HG02973 (cell line): Measurements from ENCODE around the gene TRAPPC3.

ENCODE experiments used
- ATAC-seq: cut with Tn5 transposase; IDR thresholded peaks from one replicate; pipeline ENCODE4 v1.9.1; 2021; ENCODE audit warnings: moderate library complexity; ENCODE audit not compliant: unreplicated experiment

The TRAPPC3 gene

DNA sequence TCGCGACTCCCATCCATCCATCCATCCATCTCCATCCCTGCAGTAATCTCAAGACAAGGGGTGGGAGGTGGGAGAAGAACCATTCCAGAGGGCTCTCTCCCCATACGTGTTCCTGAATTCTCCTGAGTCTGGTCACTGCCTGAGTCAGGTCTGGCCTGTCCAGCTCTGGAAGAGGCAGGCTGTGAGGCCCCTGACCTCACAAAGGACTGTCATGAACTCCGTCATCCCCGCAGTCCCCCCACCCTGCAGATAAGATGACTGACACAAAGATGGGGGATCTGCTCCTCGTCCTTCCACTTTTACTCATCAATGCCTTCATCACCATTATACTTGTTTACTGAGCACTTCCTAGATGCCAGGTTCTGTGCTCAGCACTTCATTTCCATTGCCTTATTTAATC lies 5.0 kb upstream of the TRAPPC3 start:
- no peak for ATAC-seq

DNA sequence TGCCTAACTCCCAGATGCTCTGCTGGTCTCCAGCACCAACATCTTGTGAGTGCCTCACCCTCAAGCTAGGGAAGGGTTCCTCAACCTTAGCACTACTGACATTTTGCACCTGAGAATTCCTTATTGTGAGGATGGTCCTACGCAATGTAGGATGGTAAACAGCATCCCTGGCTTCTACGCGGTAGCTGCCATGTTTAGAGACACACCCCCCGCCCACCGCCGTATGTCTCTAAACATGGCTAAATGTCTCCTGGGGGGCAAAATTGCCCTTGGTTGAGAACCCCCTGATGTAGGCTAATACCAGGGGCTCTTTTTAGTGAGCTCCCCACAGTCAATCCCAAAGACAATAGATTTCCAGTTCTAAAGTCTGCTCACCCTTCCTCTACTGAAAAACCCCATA lies 4.2 kb upstream of the TRAPPC3 start:
- ATAC-seq, result no peak

DNA sequence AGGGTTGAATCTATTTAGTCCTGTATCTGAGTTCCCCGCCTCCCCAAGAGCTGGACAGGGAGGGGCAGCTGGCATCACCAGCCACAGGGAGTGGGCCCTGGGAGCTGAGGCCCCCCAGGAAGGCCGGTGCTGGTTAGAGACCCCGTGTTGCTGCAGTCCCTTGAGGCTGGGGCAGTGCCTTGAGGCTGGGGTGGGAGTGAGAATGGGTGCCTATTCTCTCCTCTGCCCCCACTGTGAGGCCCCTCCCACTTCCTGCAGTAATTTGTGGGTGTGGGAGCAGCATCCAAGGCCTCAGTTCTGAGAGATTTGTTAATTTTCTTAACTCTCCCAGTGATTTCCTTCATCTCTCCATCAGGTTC lies 2.5 kb upstream of the TRAPPC3 start:
- no peak for ATAC-seq

DNA sequence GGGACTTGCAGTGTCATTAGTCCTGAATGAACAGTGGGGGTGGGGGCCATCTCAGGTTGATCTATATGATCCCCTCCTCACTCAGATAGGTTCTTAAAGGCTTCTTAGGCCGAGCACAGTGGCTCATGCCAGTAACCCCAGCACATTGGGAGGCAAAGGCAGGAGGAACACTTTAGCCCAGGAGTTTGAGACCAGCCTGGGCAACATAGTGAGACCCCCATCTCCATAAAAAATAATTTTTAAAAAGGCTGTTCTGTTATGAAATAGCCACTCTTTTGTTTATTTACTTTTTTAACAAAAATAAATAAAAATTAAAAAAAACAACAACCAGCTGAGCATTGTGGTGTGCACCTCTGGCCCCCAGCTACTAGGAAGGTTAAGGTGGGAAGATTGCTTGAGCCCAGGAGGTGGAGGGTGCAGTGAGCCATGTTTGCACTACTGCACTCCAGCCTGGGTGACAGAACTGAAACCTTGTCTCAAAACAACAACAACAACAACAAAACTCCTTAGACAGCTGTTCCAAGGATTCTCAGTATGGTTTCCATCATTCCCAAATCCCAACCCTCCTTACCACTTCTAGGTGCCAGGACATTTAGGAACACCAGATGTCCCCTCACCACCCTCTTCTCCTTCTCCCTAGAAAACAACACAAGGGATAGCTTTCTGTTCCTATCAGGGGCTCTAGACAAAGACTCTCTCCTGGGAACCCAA lies 2.0 kb upstream of the TRAPPC3 start:
- ATAC-seq, result no peak

DNA sequence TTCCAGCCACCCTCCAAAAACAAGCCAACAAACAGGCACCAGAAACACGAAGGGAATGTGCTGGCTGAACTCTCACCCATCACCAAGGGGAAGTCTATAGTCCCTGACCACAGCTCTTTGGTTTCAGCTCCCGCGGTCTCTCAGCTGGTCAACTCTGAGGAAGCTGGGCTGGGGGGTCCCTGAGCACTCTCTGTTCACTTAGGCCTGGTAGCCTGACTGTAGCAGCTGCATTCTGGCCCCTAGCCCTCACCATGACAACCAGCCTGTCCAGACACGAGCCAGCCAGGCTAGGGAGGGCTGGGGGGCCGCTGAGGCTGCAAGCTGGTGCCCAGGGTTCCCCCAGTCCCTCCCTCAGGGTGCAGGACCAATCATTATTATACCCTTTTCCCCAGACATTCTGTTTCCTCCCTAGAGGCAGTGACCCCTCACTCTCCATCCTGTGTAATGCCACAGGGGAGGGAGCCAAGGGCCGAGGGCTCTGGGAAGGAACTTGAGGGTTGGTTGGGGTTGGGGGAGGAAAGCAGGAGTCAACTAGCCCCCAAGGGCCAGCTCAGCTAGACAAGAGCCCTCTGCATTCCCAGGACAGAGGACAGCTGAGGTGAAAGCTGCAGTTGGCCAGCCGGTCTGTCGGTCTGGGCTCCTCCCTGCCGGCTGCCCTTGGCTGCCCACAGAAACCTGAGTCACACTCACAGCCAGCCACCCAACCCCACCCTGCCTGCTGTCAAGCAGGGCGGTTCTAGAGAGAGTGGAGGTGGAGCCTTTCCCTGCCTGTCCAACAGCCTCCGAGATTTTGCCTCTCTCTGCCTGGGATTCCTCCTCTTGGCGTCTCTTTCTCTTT lies 1.2 kb upstream of the TRAPPC3 start:
- peak; percentile 40 for ATAC-seq

DNA sequence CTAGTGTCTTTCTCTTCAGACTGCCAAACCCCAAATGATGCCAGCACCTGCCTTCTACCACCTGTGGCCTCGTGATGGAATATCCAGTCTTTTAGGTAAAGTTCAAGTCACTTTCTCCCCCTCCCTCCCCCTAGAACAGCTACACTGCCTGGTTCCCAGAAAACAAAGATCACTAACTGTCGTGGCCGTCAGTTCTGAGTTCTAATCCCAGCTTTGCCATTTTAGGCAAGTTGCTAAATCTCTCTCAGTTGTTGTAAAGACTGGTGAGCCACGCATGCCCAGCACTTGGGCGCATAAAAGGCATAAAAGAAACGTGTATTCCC lies 648 bp upstream of the TRAPPC3 start:
- no peak for ATAC-seq

DNA sequence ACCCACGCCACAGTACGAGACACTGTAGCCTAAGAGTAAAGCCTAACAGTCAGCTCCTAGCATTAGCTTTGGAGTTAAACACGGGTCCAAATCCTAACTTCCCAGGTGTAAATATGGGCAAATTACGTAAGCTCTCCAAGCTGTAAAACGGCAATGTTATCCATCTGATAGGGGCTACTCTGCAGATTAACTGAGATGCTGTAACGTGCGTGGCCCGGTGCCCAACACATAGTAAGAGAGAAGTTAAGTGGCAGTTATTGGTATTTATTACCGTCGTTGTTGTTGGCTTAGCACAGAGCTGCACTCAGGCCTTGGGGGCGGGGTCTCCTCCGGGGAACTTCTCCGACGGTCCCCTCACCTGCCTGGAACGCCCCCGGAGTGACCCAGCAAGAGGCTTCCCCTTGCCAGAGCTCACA lies 457 bp downstream of the TRAPPC3 start:
- ATAC-seq, result no peak

DNA sequence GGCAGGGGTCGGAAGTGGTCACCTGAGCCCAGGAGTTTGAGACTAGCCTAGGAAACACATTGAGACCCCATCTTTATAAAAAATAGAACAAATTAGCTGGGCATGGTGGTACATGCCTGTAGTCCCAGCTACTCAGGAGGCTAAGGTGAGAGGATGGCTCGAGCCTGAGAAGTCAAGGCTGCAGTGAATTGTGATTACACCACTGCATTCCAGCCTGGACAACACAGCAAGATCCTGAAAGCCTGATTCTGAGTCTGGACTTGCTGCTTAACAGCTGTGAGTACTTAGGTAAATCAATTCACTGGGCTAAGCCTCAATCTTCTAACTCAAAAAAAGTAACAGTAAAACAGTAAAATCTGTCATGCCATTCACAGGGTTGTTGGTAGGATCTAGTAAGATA lies 4.9 kb downstream of the TRAPPC3 start:
- ATAC-seq, result no peak

DNA sequence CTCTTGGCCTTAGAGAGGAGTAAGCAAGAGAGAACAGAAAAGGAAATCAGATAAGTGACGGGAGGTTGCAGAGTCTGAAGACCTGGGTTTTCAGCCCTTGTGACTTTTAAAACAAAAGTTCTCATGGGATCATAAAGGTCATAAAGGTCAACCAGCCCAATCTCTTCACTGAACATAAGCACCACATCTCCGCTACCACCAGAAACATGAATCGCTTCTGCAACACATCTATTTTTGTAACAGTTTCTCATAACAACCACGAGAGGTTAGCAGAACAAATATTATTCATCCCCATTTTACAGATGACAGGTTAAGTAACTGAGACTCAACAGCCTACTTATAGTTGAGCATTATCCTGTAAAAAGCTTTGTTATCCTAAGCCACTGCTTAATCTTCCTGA lies 5.9 kb downstream of the TRAPPC3 start:
- ATAC-seq, result no peak

DNA sequence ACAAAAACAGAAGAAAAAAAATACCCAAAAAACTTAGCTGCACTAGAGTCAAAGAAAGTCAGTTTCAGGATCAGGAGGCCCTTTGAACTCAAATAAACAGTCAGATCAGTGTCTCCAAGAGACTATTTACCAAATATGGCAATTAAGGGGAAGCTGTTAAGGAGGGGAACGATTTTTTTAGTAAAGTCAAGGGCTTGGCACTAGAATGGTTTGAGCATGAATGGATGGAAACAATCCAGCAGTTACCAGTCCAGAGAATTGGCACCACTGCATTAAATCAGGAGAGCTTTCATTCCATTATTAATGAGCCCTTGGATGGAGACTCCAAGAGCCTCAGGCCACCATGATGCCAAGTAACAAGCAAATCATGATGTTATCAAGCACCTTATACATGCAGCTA lies 7.2 kb downstream of the TRAPPC3 start:
- ATAC-seq, result no peak

DNA sequence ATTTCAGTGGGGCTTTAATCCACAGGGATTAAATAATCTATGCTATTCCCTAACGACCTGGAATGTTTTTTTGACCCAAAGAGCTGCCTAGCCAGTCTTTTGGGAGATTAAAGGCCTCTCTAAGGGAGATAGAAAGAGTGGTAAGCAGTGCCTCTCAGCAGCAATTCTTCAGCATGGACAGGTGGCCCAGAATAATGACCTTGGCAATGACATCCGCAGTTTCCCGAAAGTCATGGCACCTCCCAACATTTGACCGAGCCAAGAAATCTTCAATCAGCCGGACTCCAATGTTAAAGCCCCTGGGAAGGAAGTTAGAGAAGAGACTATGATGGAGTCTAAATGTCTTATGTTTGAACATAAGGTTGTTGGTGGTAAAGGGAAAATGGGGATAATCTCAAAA lies 9.8 kb downstream of the TRAPPC3 start:
- ATAC-seq, result no peak

DNA sequence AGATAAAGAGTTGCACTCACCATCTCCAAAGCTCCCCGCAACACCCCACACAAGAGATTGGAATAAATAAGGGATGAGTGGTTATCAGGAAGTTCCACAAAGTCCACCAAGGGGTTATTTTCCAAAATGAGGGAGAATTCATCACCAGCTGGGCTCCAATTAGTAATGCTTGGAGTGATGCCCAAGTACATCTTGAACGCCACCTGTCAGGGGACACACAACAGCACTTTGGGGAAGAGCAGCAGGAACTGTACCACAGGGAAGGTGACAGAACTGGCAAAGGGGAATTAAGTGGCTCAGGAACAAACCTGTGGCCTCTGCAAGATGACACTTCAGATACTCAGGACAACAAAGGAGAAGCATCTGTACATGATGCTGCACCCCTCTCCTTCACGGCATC lies 11.5 kb downstream of the TRAPPC3 start:
- ATAC-seq, result no peak

DNA sequence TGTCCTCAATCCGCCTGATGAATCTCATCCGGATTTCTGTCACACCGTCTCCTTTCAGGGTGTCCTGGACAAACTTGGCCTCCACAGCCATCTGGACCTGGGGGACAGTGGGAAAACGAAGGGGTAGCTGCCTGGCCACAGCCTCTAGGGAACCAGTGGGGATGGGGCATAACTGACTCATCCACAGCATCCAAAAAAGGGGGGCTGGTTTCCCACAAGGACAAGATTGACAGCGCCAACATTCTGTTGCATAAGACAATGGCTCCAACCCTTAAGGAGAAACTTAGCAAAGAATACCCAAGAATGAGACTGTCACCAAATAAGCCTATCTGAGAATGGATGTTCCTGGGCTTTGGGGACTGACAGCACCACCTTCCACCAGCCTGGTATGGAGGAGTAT lies 12.1 kb downstream of the TRAPPC3 start:
- ATAC-seq, result no peak

DNA sequence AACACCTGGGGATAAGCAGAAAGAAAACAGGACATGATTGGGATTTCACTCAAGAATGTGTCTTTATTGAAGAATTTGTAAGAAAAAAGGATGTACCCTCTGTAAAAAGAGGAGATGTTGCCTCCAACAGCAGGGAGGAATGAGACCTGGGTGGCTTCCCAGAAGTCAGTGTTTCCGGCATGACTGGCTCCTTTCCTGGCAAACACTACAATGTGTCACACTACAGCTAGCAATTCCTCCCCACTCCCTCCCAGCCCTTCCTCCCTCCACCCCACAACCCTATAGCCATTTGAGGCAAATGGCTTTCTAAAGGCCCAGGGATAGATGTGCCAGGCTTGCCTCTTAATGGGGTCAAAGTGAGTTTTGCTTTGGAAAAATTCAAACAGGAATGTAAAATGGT lies 12.8 kb downstream of the TRAPPC3 start:
- ATAC-seq, result no peak

DNA sequence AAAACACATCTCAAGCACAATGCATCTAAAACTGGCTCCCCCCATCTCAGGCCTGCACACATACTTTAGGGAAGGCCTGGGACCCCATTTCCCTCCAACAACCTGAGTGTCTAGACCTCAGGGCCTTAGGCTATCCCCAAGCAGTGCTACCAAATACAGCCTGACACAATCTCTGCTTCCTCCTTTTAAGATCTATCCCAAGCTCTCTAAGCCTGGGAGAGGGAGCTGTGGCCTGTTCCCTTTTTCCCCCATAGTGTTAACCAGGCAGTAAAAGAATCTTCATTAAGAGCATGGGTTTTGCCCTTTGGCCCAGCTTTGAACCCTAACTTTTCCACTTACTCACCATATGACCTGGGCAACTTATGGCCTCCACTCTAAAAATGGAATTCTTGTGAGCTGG lies 13.5 kb downstream of the TRAPPC3 start:
- ATAC-seq, result no peak

DNA sequence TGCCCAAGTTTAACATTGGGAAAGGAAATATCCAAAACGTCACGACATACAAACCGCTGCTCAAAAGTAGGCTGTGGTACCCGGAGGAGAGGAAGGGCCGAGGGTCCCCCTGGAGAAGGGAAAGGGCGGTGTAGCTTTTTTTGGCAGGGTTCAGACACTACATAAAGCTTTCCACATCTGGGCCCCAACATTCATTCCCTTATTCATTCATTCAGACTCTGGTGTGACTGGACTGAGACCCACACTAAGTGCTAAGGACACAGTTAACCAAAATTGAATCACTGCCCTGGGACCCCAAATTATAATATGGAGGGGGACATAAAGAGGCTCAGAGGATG lies 14.0 kb downstream of the TRAPPC3 start:
- ATAC-seq, result no peak

DNA sequence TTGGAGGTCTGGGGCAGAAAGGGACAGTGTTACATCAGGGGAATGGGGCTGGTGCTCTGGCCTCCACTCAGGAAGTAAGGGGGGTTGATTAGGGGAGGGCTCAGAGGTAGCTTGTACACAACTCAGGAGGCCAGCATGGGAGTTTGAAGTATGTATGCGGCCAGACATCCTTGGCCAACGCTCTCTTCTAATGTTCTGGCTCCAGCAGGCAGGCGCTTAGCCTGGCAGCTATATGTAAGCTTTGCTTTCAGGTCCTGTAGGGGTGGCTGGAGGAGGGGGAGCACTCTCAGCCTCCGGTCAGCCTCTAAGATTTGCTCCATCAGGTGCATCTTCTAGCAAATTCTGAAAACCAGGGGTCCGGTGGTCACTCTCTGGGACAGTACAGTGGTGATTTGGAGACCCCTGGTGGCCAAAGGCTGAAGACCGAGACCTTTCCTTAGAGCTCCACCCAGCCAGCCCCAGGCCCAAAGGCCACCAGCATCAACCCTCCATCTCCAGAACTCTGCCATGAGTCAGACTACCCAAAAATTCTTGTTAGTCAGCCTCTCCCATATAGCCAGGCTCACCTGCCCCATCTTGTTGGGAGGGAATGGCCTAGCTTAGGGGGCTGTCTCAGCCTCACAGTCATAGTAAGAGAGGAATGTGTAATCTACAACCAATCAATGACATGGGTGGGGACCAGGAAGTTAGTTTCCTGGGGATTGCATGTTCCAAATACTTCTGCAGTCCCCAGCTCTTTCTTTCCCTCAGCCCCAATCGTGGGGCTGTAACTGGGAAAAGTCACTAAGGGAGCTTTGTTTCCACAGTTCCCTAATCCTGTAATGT lies 14.6 kb downstream of the TRAPPC3 start:
- ATAC-seq, result no peak

DNA sequence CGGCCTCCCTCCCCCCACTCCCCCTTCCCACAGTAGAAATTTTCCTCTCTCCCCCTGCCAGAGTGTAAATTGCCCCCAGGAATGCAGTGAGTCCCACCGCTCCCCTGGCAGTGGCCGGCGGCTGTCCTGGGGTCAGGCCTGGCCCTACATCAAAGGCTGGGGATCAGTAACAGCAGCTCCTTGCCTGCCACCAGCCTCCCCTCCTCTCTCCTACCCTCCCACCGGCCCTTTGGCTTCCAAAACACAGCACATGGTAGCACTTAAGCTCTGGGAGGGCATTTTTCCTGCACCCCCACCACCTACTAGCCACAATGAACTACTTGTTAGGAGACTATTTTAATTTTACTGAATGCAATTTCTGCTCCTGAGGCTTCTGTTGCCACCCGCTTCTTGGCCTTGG lies 15.3 kb downstream of the TRAPPC3 start:
- ATAC-seq, result no peak

DNA sequence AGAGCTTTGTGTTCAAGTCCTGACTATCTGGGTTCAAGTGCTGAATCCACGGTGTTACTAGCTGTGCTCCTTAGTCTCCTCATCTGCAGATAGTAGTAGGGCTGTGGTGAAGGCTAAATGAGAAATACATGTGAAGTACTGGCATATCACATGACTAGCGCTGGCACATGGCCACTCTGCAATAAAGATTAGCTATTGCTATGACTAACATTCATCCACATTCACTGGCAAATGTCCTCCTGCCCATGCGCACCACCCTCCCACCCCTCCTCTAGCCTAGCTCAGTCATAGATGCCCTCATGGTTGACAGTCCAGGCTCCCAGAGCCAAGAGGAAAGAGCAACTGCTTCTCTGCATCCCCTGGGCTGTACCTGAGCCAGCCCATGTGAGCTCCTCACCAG lies 15.8 kb downstream of the TRAPPC3 start:
- no peak for ATAC-seq

DNA sequence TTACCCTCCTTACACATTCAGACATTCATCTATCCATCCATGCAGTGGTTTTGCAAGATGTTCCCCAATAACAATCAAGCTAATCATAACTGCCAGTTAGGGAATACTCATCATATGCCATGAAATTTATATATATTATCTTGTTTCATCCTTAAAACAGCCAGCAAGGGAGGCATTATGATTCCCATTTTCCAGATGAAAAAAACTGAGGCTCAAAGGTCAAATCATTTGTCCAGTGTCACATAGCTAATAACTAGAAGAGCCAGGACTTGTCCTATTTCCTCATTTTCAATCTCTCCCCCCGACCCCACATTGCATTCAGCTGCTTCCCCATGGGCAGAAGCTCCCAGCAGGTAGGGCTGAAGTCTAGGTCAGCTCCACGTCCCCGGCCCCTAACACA lies 17.3 kb downstream of the TRAPPC3 start:
- no peak for ATAC-seq

DNA sequence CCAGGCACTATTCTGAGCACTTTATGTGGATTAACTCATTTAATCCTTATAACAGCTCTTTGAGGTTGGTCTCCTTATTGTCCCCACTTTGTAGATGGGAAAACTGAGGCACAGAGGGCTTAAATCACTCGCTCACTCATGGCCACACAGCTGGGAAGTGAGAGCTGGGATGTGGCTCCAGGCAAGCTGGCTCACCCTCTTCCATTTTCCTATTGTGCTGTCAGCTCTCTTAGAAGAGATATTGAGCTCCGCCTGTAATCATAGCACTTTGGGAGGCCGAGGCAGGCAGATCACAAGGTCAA lies 20.4 kb downstream of the TRAPPC3 start:
- no peak for ATAC-seq
